ENCODE measurements around the gene TTI1.
"Not testable (repeated sequence)": the region's sequence is repeated elsewhere in the genome, so short reads cannot be mapped to it uniquely, and the experiment has no call there.

Gene TTI1

GRCh38 chr20:38017959-38018358, 15.3 kb downstream of the TTI1 start:
- no peak for FAIRE-seq

GRCh38 chr20:38013887-38014286, 19.4 kb downstream of the TTI1 start:
- FAIRE-seq: no peak
- no peak for DNase-seq (ENCODE audit: extremely low spot score, insufficient read length, low read depth)

More at GRCh38 chr20:38017959-38018358, 15.3 kb downstream of the TTI1 start:
- DNase-seq (ENCODE audit: extremely low spot score, insufficient read length, low read depth): no peak

GRCh38 chr20:38012332-38012731, 20.9 kb downstream of the TTI1 start:
- FAIRE-seq (no peak), DNase-seq (ENCODE audit: extremely low spot score, insufficient read length, low read depth) (no peak)

GRCh38 chr20:38011696-38012095, 21.6 kb downstream of the TTI1 start:
- FAIRE-seq (no peak), DNase-seq (ENCODE audit: extremely low spot score, insufficient read length, low read depth) (no peak)

- not testable (repeated sequence) for DNase-seq (ENCODE audit: extremely low spot score, insufficient read length, low read depth); FAIRE-seq
Measured at GRCh38 chr20:38009416-38009815, 23.8 kb downstream of the TTI1 start.

GRCh38 chr20:38008233-38008944, 24.9 kb downstream of the TTI1 start:
- DNase-seq (ENCODE audit: extremely low spot score, insufficient read length, low read depth) (no peak), FAIRE-seq (no peak)

- DNase-seq (ENCODE audit: extremely low spot score, insufficient read length, low read depth) (no peak), FAIRE-seq (no peak)
Measured at GRCh38 chr20:38007526-38007925, 25.7 kb downstream of the TTI1 start.

GRCh38 chr20:38005903-38006302, 27.4 kb downstream of the TTI1 start:
- no peak for FAIRE-seq

GRCh38 chr20:38004416-38004815, 28.8 kb downstream of the TTI1 start:
- FAIRE-seq (no peak), DNase-seq (ENCODE audit: extremely low spot score, insufficient read length, low read depth) (no peak)

More at GRCh38 chr20:38005903-38006302, 27.4 kb downstream of the TTI1 start:
- DNase-seq (ENCODE audit: extremely low spot score, insufficient read length, low read depth): no peak

GRCh38 chr20:38002422-38002821, 30.8 kb downstream of the TTI1 start:
- FAIRE-seq (no peak), DNase-seq (ENCODE audit: extremely low spot score, insufficient read length, low read depth) (no peak)

GRCh38 chr20:38001981-38002380, 31.3 kb downstream of the TTI1 start:
- DNase-seq (ENCODE audit: extremely low spot score, insufficient read length, low read depth): no peak

GRCh38 chr20:38001173-38001875, 31.9 kb downstream of the TTI1 start:
- no peak for FAIRE-seq
- no peak for DNase-seq (ENCODE audit: extremely low spot score, insufficient read length, low read depth)

More at GRCh38 chr20:38001981-38002380, 31.3 kb downstream of the TTI1 start:
- no peak for FAIRE-seq

- FAIRE-seq (no peak), DNase-seq (ENCODE audit: extremely low spot score, insufficient read length, low read depth) (no peak)
Measured at GRCh38 chr20:38000293-38000692, 33.0 kb downstream of the TTI1 start.

- DNase-seq (ENCODE audit: extremely low spot score, insufficient read length, low read depth): no peak
- FAIRE-seq: no peak
Measured at GRCh38 chr20:37999526-38000263, 33.6 kb downstream of the TTI1 start.

- no peak for DNase-seq (ENCODE audit: extremely low spot score, insufficient read length, low read depth)
- FAIRE-seq: no peak
Measured at GRCh38 chr20:37997516-37997915, 35.7 kb downstream of the TTI1 start.

GRCh38 chr20:37995856-37996605, 37.2 kb downstream of the TTI1 start:
- no peak for DNase-seq (ENCODE audit: extremely low spot score, insufficient read length, low read depth)

GRCh38 chr20:37994512-37994911, 38.7 kb downstream of the TTI1 start:
- FAIRE-seq (no peak), DNase-seq (ENCODE audit: extremely low spot score, insufficient read length, low read depth) (no peak)

More at GRCh38 chr20:37995856-37996605, 37.2 kb downstream of the TTI1 start:
- no peak for FAIRE-seq

- FAIRE-seq (no peak), DNase-seq (ENCODE audit: extremely low spot score, insufficient read length, low read depth) (peak; percentile 29)
Measured at GRCh38 chr20:37992802-37993409, 40.4 kb downstream of the TTI1 start.

GRCh38 chr20:37991908-37992307, 41.3 kb downstream of the TTI1 start:
- FAIRE-seq: no peak
- no peak for DNase-seq (ENCODE audit: extremely low spot score, insufficient read length, low read depth)

Measured in GM18507 (cell line).